Neural crest cell (in vitro differentiated cells): ENCODE measurements around the gene SIGLEC1. TPM values are rescaled to one million over a fixed set of nuclear protein-coding genes. Genes with fewer than 3 reads are reported as not detected.

Source experiments
- DNase-seq: peaks from one replicate; pipeline ENCODE4 v3.0.0; 2021; ENCODE audit warnings: low read depth, mixed read lengths, low spot score
- H3K27ac Mint-ChIP-seq: one replicate; pipeline ENCODE4 v1.8.0; 2021; ENCODE audit warnings: mild to moderate bottlenecking, mixed read lengths; ENCODE audit not compliant: unreplicated experiment
- H3K27me3 Mint-ChIP-seq: 2 replicates; pipeline ENCODE4 v1.8.0; 2021; ENCODE audit warnings: low read depth, mild to moderate bottlenecking, mixed read lengths
- H3K36me3 Mint-ChIP-seq: 2 replicates; pipeline ENCODE4 v1.8.0; 2021; ENCODE audit warnings: low read depth, mild to moderate bottlenecking, mixed read lengths
- H3K4me1 Mint-ChIP-seq: 2 replicates; pipeline ENCODE4 v1.8.0; 2021; ENCODE audit warnings: mixed read lengths
- H3K4me3 Mint-ChIP-seq: one replicate; pipeline ENCODE4 v1.8.0; 2021; ENCODE audit warnings: mild to moderate bottlenecking, mixed read lengths
- H3K9me3 Mint-ChIP-seq: 2 replicates; pipeline ENCODE4 v1.8.0; 2021; ENCODE audit warnings: mixed read lengths
- long read RNA-seq: library from polyadenylated mRNA; unstranded; transcript quantifications from one replicate; pipeline ENCODE4 v2.0.0, GENCODE V29; 2020
- total RNA-seq: library from RNA; stranded (reverse); gene quantifications from 2 replicates; pipeline ENCODE4 v1.2.1, GENCODE V29; 2021
- TF ChIP-seq, protein P1 (sequence below): fragments of 200-600 bp; sonication (generic); conservative IDR thresholded peaks from 2 replicates; pipeline ENCODE4 v1.5.0; 2021; ENCODE audit warnings: antibody characterized with exemption, mild to moderate bottlenecking

The SIGLEC1 gene
- not detected in 2 replicates for total RNA-seq
- long read RNA-seq, result 0 reads

DNA sequence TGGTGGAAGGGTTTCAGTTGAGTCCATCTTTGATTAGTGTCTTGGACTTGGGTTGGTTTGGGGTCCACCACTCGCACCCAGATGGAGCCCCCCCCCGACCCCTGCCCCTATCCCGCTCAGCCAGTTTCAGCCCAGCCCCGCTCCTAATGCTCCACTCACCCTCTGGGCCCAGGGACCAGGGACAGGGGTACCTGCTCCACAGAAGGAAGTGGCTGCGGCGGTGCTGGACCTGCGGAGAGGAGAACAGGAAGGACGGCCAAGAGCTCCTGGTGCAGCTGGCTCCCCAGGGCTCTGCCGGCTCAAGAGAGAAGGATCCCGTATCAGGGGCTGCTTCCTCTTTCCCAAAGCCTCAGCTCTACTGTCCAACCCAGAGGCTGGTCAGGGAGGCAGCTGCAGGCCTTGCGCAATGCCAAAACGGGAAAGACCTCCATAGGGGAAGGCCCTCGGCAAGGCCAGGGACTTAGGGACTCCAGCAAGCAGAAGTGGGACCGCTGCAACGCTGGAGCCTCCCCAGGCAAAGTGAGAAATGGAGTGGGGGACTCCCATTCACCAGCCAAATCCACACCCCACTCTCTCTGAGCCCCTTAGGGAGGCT is at the start of gene SIGLEC1:
Gene SIGLEC1 (minus strand): TSS at position 322 of the 595 bp plus-strand sequence. CDS start 5,472 bp downstream, outside the sequence.
- no peak for DNase-seq
- Mint-ChIP-seq H3K27ac (no peak within 1 kb of the TSS), H3K36me3 (no peaks in the 10 kb centered on the region), H3K9me3 (no peaks in the 10 kb centered on the region), H3K27me3 (no peaks in the 10 kb centered on the region), H3K4me1 (no peaks in the 10 kb centered on the region), H3K4me3 (no peak within 1 kb of the TSS)
- TF ChIP-seq, protein P1, sequence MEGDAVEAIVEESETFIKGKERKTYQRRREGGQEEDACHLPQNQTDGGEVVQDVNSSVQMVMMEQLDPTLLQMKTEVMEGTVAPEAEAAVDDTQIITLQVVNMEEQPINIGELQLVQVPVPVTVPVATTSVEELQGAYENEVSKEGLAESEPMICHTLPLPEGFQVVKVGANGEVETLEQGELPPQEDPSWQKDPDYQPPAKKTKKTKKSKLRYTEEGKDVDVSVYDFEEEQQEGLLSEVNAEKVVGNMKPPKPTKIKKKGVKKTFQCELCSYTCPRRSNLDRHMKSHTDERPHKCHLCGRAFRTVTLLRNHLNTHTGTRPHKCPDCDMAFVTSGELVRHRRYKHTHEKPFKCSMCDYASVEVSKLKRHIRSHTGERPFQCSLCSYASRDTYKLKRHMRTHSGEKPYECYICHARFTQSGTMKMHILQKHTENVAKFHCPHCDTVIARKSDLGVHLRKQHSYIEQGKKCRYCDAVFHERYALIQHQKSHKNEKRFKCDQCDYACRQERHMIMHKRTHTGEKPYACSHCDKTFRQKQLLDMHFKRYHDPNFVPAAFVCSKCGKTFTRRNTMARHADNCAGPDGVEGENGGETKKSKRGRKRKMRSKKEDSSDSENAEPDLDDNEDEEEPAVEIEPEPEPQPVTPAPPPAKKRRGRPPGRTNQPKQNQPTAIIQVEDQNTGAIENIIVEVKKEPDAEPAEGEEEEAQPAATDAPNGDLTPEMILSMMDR, result no peak

DNA sequence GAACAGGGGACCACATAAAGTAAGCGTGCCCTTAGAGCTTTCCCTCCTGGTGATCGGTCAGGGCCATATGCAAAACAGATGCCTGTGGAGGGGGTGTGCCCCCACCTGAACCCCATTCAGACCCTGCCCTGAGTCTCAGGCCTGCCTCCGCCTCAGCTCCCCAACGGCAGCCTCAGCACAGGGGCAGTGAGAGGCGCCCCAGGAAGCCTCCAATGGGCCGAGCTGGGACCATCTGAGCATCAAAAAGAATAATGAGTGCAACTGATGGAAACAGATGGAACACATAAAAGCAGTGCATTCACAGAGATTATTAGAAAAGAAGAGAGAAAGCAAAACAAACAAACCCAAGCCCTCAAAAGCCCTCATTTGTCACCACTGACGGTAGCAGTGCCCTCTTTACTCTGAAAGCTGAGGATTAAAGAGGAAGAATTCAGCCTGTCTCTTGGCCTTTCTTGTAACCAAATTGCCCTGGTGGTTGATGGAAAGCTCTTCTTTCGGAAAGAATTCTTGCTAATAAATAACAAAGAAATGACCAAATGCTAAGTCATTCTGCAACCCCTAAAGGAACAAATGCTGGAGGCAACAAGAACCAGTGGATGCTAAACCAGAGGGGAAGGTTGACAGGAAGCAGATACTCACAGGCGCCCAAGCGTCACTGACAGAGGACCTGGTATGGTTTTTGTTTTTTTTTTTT is 48.4 kb upstream of the SIGLEC1 start:
- H3K36me3 Mint-ChIP-seq, result peaks cover 6% of the 10 kb centered on the region
- H3K27ac Mint-ChIP-seq, result no peak overlapping the region
- no peak for DNase-seq
- no peaks in the 10 kb centered on the region for H3K27me3 Mint-ChIP-seq
- peaks cover 40% of the 10 kb centered on the region for H3K4me1 Mint-ChIP-seq
- H3K4me3 Mint-ChIP-seq, result no peak overlapping the region
- TF ChIP-seq, protein P1, result no peak
- H3K9me3 Mint-ChIP-seq, result no peaks in the 10 kb centered on the region

DNA sequence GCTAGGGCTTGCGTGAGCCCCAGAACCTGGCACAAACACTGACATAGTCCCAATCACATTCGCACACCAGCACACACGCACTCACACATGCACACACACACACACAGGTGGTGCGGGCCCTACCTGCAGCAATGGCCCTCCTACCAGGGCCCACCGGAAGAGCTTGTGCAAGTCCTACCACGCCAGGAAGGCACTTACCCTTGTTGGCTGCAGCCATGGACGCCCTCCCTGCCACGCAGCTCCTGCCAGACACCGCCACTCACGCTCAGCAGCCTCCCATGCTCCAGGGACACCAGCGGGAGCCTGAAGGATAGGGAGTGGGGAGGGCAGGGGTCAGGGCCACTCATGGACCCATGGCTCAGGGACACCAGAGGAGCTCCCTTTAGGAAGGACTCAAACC is 47.5 kb upstream of the SIGLEC1 start:
- DNase-seq, result no peak
- peaks cover 33% of the 10 kb centered on the region for H3K4me1 Mint-ChIP-seq
- no peaks in the 10 kb centered on the region for H3K27me3 Mint-ChIP-seq
- peaks cover 6% of the 10 kb centered on the region for H3K36me3 Mint-ChIP-seq
- peak overlapping the region; percentile 93 for H3K27ac Mint-ChIP-seq
- H3K9me3 Mint-ChIP-seq, result no peaks in the 10 kb centered on the region
- TF ChIP-seq, protein P1, result no peak
- peak overlapping the region; percentile 21 for H3K4me3 Mint-ChIP-seq

- Mint-ChIP-seq H3K27me3 (no peaks in the 10 kb centered on the region), H3K9me3 (no peaks in the 10 kb centered on the region), H3K36me3 (peaks cover 6% of the 10 kb centered on the region), H3K4me1 (peaks cover 30% of the 10 kb centered on the region), H3K4me3 (peak overlapping the region; percentile 21), H3K27ac (peak overlapping the region; percentile 93)
- DNase-seq, result no peak
- TF ChIP-seq, protein P1, result no peak
Measured at GRCh38 chr20:3759316-3759823, 47.0 kb upstream of the SIGLEC1 start.

GRCh38 chr20:3758566-3758965 is 46.2 kb upstream of the SIGLEC1 start:
- H3K9me3 Mint-ChIP-seq, result no peaks in the 10 kb centered on the region
- peaks cover 6% of the 10 kb centered on the region for H3K36me3 Mint-ChIP-seq
- no peak overlapping the region for H3K4me3 Mint-ChIP-seq
- no peak for DNase-seq
- no peak overlapping the region for H3K27ac Mint-ChIP-seq
- H3K4me1 Mint-ChIP-seq, result peaks cover 27% of the 10 kb centered on the region
- TF ChIP-seq, protein P1, result no peak
- H3K27me3 Mint-ChIP-seq, result no peaks in the 10 kb centered on the region
